ENCODE results near the gene U2AF1L4. TPM values are rescaled to one million over a fixed set of nuclear protein-coding genes. Genes with fewer than 3 reads are reported as not detected.

Gene U2AF1L4
- total RNA-seq, 5 donors from 2014 or later (not counting 1 experiment from before 2014, with no cell fraction given) = 40.2 to 74.1 (median 49.3) TPM

GRCh38 chr19:35695895-35696422, 49.3 kb downstream of the U2AF1L4 start:
- no peak overlapping the region for H3K27ac Mint-ChIP-seq
- no peaks in the 10 kb centered on the region for H3K27me3 ChIP-seq (replicated peaks in 1 of 2; ENCODE audit: control insufficient read depth in 2 of 2, extremely low read depth in 1 of 2, insufficient read depth in 2 of 2, low read length in 1 of 2)
- no peak overlapping the region for H3K27ac ChIP-seq (ENCODE audit: low read length)
- H3K4me3 Mint-ChIP-seq = no peak overlapping the region
- H3K9me3 Mint-ChIP-seq = no peaks in the 10 kb centered on the region
- no peak for DNase-seq
- ChIA-PET CTCF (interaction anchor here in 1 of 2 donors (1.2 to 1.4 kb wide), 2 partner anchors 17 to 52 kb away, joined by 3 to 4 read pairs; partner anchors contain the start of gene LIN37), POLR2A (no interaction called here)
- no peaks in the 10 kb centered on the region for H3K27me3 Mint-ChIP-seq
- no CpG with 5 or more reads among the region's 2 CpGs for WGBS (ENCODE audit: insufficient coverage)
- no peaks in the 10 kb centered on the region for H3K4me1 Mint-ChIP-seq
- H3K9me3 ChIP-seq = no peaks in the 10 kb centered on the region
- no peaks in the 10 kb centered on the region for H3K36me3 ChIP-seq (ENCODE audit: control insufficient read depth in 2 of 2, extremely low read depth in 1 of 2, insufficient read depth in 1 of 2, low read length in 1 of 2)
- H3K36me3 Mint-ChIP-seq = no peaks in the 10 kb centered on the region
- ATAC-seq (replicated peaks in 1 of 4) = no peak
- H3K4me1 ChIP-seq (ENCODE audit: control insufficient read depth in 1 of 2, extremely low read depth in 1 of 2, insufficient read depth in 2 of 2, low read length in 2 of 2) = no peaks in the 10 kb centered on the region
- no peak overlapping the region for H3K4me3 ChIP-seq (ENCODE audit: control insufficient read depth in 1 of 2, extremely low read depth in 1 of 2, low read length in 1 of 2)

GRCh38 chr19:35693835-35694599, 51.2 kb downstream of the U2AF1L4 start:
- WGBS (ENCODE audit: insufficient coverage) = 50% methylated on average over 4 of the region's 8 CpGs
- H3K27ac ChIP-seq (ENCODE audit: low read length) = no peak overlapping the region
- peak; percentile 75 to 96 (median 86) for DNase-seq
- CTCF ChIA-PET = interaction anchor here (0.6 to 1.1 kb wide), 9 partner anchors 17 to 1556 kb away, joined by 3 to 7 read pairs (median 3); partner anchors contain the start of gene ALKBH6 (in 1 of the 2)
- H3K27me3 ChIP-seq (replicated peaks in 1 of 2; ENCODE audit: control insufficient read depth in 2 of 2, extremely low read depth in 1 of 2, insufficient read depth in 2 of 2, low read length in 1 of 2) = peaks cover 0 to 3% of the 10 kb centered on the region in 2 experiments
- no peaks in the 10 kb centered on the region for H3K36me3 ChIP-seq (ENCODE audit: control insufficient read depth in 2 of 2, extremely low read depth in 1 of 2, insufficient read depth in 1 of 2, low read length in 1 of 2)
- Mint-ChIP-seq H3K36me3 (no peaks in the 10 kb centered on the region), H3K9me3 (no peaks in the 10 kb centered on the region), H3K4me3 (no peak overlapping the region), H3K27me3 (no peaks in the 10 kb centered on the region), H3K27ac (no peak overlapping the region), H3K4me1 (no peaks in the 10 kb centered on the region)
- ATAC-seq (replicated peaks in 1 of 4) = peak; percentile 100
- no peaks in the 10 kb centered on the region for H3K4me1 ChIP-seq (ENCODE audit: control insufficient read depth in 1 of 2, extremely low read depth in 1 of 2, insufficient read depth in 2 of 2, low read length in 2 of 2)
- H3K9me3 ChIP-seq = no peaks in the 10 kb centered on the region
- POLR2A ChIA-PET = no interaction called here
- no peak overlapping the region for H3K4me3 ChIP-seq (ENCODE audit: control insufficient read depth in 1 of 2, extremely low read depth in 1 of 2, low read length in 1 of 2)

- no peak for DNase-seq
- Histone ChIP-seq H3K27ac (ENCODE audit: low read length) (no peak overlapping the region), H3K27me3 (replicated peaks in 1 of 2; ENCODE audit: control insufficient read depth in 2 of 2, extremely low read depth in 1 of 2, insufficient read depth in 2 of 2, low read length in 1 of 2) (peaks cover 0 to 3% of the 10 kb centered on the region in 2 experiments), H3K4me3 (ENCODE audit: control insufficient read depth in 1 of 2, extremely low read depth in 1 of 2, low read length in 1 of 2) (no peak overlapping the region), H3K9me3 (no peaks in the 10 kb centered on the region), H3K4me1 (ENCODE audit: control insufficient read depth in 1 of 2, extremely low read depth in 1 of 2, insufficient read depth in 2 of 2, low read length in 2 of 2) (no peaks in the 10 kb centered on the region), H3K36me3 (ENCODE audit: control insufficient read depth in 2 of 2, extremely low read depth in 1 of 2, insufficient read depth in 1 of 2, low read length in 1 of 2) (no peaks in the 10 kb centered on the region)
- peak in 1 of 4 experiments; percentile 36 for ATAC-seq (replicated peaks in 1 of 4)
- H3K4me1 Mint-ChIP-seq = no peaks in the 10 kb centered on the region
- WGBS (ENCODE audit: insufficient coverage) = 28% methylated on average over 3 of the region's 8 CpGs
- no peak overlapping the region for H3K4me3 Mint-ChIP-seq
- ChIA-PET CTCF (interaction anchor here (0.5 to 1.0 kb wide), 5 partner anchors 8 to 116 kb away, joined by 3 to 6 read pairs (median 4); no protein-coding TSS in a partner anchor), POLR2A (interaction anchor here in 1 of 2 donors (0.7 kb wide), 1 partner anchor 32 kb away, joined by 11 read pairs; no protein-coding TSS in a partner anchor)
- no peaks in the 10 kb centered on the region for H3K27me3 Mint-ChIP-seq
- no peaks in the 10 kb centered on the region for H3K36me3 Mint-ChIP-seq
- H3K9me3 Mint-ChIP-seq = no peaks in the 10 kb centered on the region
- no peak overlapping the region for H3K27ac Mint-ChIP-seq
These were observed 51.8 kb downstream of the U2AF1L4 start for GRCh38 chr19:35693422-35693821.

Other genes starting within 250 kb of the U2AF1L4 start
- gene DMKN, start 231.8 kb downstream of the U2AF1L4 start, total RNA-seq = 1 to 10 TPM in 4 of 5 donors, not detected in 1; 1.8 to 2.3 (median 2.1) TPM
- gene SBSN, start 217.1 kb downstream of the U2AF1L4 start, total RNA-seq = under 1 TPM in 1 of 5 donors, not detected in 4; 0.23 TPM
- gene GAPDHS, start 212.0 kb downstream of the U2AF1L4 start, total RNA-seq = not detected
- 10 to 100 TPM; 27.5 to 46.6 (median 44.2) TPM for gene TMEM147, start 199.8 kb downstream of the U2AF1L4 start, total RNA-seq
- gene ATP4A, start 181.8 kb downstream of the U2AF1L4 start, total RNA-seq = not detected
- gene PMIS2, start 159.2 kb downstream of the U2AF1L4 start, total RNA-seq = not detected
- gene HAUS5, start 132.7 kb downstream of the U2AF1L4 start, total RNA-seq = 10 to 100 TPM; 25.5 to 34.1 (median 29.3) TPM
- gene RBM42, start 116.4 kb downstream of the U2AF1L4 start, total RNA-seq = 10 to 100 TPM; 37.6 to 74.0 (median 68.4) TPM
- 1 to 10 TPM in 2 of 5 donors, under 1 TPM in 2, not detected in 1; 0.67 to 2.1 (median 1.1) TPM for gene ETV2, start 103.7 kb downstream of the U2AF1L4 start, total RNA-seq
- 100 to 1,000 TPM; 199 to 248 (median 225) TPM for gene COX6B1, start 97.1 kb downstream of the U2AF1L4 start, total RNA-seq
- under 1 TPM in 4 of 5 donors, not detected in 1; 0.20 to 0.56 (median 0.38) TPM for gene UPK1A, start 78.9 kb downstream of the U2AF1L4 start, total RNA-seq
- gene ZBTB32, start 40.9 kb downstream of the U2AF1L4 start, total RNA-seq = 1 to 10 TPM; 1.2 to 4.1 (median 2.0) TPM
- 100 to 1,000 TPM in 1 of 5 donors, 10 to 100 TPM in 4; 76.4 to 107 (median 92.5) TPM for gene KMT2B, start 27.4 kb downstream of the U2AF1L4 start, total RNA-seq
- gene IGFLR1, start 3.0 kb downstream of the U2AF1L4 start, total RNA-seq = 100 to 1,000 TPM in 2 of 5 donors, 10 to 100 TPM in 3; 54.7 to 123 (median 98.1) TPM
- 10 to 100 TPM; 21.2 to 33.5 (median 24.5) TPM for gene PSENEN, start 233 bp upstream of the U2AF1L4 start, total RNA-seq
- gene LIN37, start 3.2 kb upstream of the U2AF1L4 start, total RNA-seq = 10 to 100 TPM; 11.8 to 23.6 (median 22.8) TPM
- under 1 TPM in 3 of 5 donors, not detected in 2; 0.44 to 0.69 (median 0.51) TPM for gene HSPB6, start 11.6 kb upstream of the U2AF1L4 start, total RNA-seq
- 10 to 100 TPM; 31.3 to 52.1 (median 47.8) TPM for gene PROSER3, start 12.8 kb upstream of the U2AF1L4 start, total RNA-seq
- gene ARHGAP33, start 30.1 kb upstream of the U2AF1L4 start, total RNA-seq = 10 to 100 TPM; 19.7 to 38.5 (median 22.8) TPM
- not detected for gene PRODH2, start 67.4 kb upstream of the U2AF1L4 start, total RNA-seq
- gene NPHS1, start 107.1 kb upstream of the U2AF1L4 start, total RNA-seq = under 1 TPM in 2 of 5 donors, not detected in 3; 0.06 to 0.33 TPM
- gene KIRREL2, start 111.5 kb upstream of the U2AF1L4 start, total RNA-seq = under 1 TPM; 0.16 to 0.28 (median 0.25) TPM
- 1 to 10 TPM in 1 of 5 donors, under 1 TPM in 3, not detected in 1; 0.15 to 1.3 (median 0.33) TPM for gene APLP1, start 123.2 kb upstream of the U2AF1L4 start, total RNA-seq
- 10 to 100 TPM; 45.1 to 78.3 (median 51.4) TPM for gene NFKBID, start 155.1 kb upstream of the U2AF1L4 start, total RNA-seq
- gene HCST, start 157.1 kb upstream of the U2AF1L4 start, total RNA-seq = 100 to 1,000 TPM in 2 of 5 donors, 10 to 100 TPM in 3; 60.1 to 165 (median 77.2) TPM
- 1 to 10 TPM; 2.3 to 7.0 (median 2.9) TPM for gene TYROBP, start 162.9 kb upstream of the U2AF1L4 start, total RNA-seq
- gene LRFN3, start 191.0 kb upstream of the U2AF1L4 start, total RNA-seq = 10 to 100 TPM in 4 of 5 donors, 1 to 10 TPM in 1; 9.2 to 20.8 (median 15.3) TPM
- 10 to 100 TPM; 10.2 to 30.5 (median 27.3) TPM for gene SDHAF1, start 249.8 kb upstream of the U2AF1L4 start, total RNA-seq